Measurements from ENCODE around the gene HMCN2. TPM values are rescaled to one million over a fixed set of nuclear protein-coding genes. Genes with fewer than 3 reads are reported as not detected.
A peak's percentile ranks its signal among the peaks of the same experiment; 100 is the strongest.

Gene HMCN2
- total RNA-seq, 1 donor = under 0.01 TPM

GRCh38 chr9:130239741-130240241 lies 25.8 kb upstream of the HMCN2 start:
- DNase-seq (ENCODE audit: insufficient read length, low spot score, missing footprints) = peak; percentile 86

GRCh38 chr9:130240410-130241197 lies 25.0 kb upstream of the HMCN2 start:
- no peak overlapping the region for H3K27ac ChIP-seq (ENCODE audit: low read depth, low read length)

More at GRCh38 chr9:130239741-130240241, 25.8 kb upstream of the HMCN2 start:
- Histone ChIP-seq H3K4me1 (ENCODE audit: insufficient read depth, low read length) (peaks cover 20% of the 10 kb centered on the region), H3K79me2 (ENCODE audit: insufficient read depth, low read length) (no peaks in the 10 kb centered on the region), H3K27ac (ENCODE audit: low read depth, low read length) (no peak overlapping the region), H4K20me1 (ENCODE audit: insufficient read depth, low read length) (peaks cover 6% of the 10 kb centered on the region), H3K9me3 (ENCODE audit: low read depth, low read length) (no peaks in the 10 kb centered on the region), H2AFZ (ENCODE audit: low read length) (peak overlapping the region; percentile 29), H3K4me2 (ENCODE audit: insufficient read depth, low read length) (peak overlapping the region; percentile 28), H3K36me3 (ENCODE audit: insufficient read depth, low read length) (no peaks in the 10 kb centered on the region), H3K27me3 (ENCODE audit: insufficient read depth, low read length) (no peaks in the 10 kb centered on the region), H3K4me3 (ENCODE audit: insufficient read depth, low read length) (no peak overlapping the region)
- TF ChIP-seq, protein P1, sequence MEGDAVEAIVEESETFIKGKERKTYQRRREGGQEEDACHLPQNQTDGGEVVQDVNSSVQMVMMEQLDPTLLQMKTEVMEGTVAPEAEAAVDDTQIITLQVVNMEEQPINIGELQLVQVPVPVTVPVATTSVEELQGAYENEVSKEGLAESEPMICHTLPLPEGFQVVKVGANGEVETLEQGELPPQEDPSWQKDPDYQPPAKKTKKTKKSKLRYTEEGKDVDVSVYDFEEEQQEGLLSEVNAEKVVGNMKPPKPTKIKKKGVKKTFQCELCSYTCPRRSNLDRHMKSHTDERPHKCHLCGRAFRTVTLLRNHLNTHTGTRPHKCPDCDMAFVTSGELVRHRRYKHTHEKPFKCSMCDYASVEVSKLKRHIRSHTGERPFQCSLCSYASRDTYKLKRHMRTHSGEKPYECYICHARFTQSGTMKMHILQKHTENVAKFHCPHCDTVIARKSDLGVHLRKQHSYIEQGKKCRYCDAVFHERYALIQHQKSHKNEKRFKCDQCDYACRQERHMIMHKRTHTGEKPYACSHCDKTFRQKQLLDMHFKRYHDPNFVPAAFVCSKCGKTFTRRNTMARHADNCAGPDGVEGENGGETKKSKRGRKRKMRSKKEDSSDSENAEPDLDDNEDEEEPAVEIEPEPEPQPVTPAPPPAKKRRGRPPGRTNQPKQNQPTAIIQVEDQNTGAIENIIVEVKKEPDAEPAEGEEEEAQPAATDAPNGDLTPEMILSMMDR (IDR thresholded peaks at IDR 0.05; ENCODE audit: extremely low read depth, low read depth, low read length) = no peak

DNA sequence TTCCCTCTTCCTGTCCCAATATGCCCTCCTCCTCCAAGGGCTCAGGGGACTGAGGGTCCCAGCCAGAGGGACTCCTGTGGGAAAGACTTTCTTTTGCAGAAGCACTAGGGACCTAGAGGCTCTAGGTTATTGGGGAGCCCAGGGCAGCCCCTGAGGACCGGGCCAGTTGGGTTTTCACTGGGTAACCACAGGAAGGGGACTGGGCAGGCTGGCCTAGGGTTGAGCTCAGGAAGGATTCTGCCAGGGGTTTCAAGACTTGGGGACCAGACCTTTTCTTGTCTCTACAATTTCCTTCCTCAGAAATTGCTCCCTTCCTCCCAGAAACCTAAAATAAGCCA lies 24.4 kb upstream of the HMCN2 start:
- TF ChIP-seq, protein P1 (IDR thresholded peaks at IDR 0.05; ENCODE audit: extremely low read depth, low read depth, low read length) = no peak
- Histone ChIP-seq H3K4me3 (ENCODE audit: insufficient read depth, low read length) (no peak overlapping the region), H3K9me3 (ENCODE audit: low read depth, low read length) (no peaks in the 10 kb centered on the region), H3K4me1 (ENCODE audit: insufficient read depth, low read length) (peaks cover 17% of the 10 kb centered on the region), H3K27ac (ENCODE audit: low read depth, low read length) (no peak overlapping the region), H3K27me3 (ENCODE audit: insufficient read depth, low read length) (no peaks in the 10 kb centered on the region), H3K79me2 (ENCODE audit: insufficient read depth, low read length) (no peaks in the 10 kb centered on the region), H3K4me2 (ENCODE audit: insufficient read depth, low read length) (no peak overlapping the region), H4K20me1 (ENCODE audit: insufficient read depth, low read length) (peaks cover 3% of the 10 kb centered on the region), H3K36me3 (ENCODE audit: insufficient read depth, low read length) (no peaks in the 10 kb centered on the region), H2AFZ (ENCODE audit: low read length) (no peak overlapping the region)
- DNase-seq (ENCODE audit: insufficient read length, low spot score, missing footprints) = no peak

More at GRCh38 chr9:130240410-130241197, 25.0 kb upstream of the HMCN2 start:
- Histone ChIP-seq H3K4me1 (ENCODE audit: insufficient read depth, low read length) (peaks cover 20% of the 10 kb centered on the region), H3K79me2 (ENCODE audit: insufficient read depth, low read length) (no peaks in the 10 kb centered on the region), H4K20me1 (ENCODE audit: insufficient read depth, low read length) (peaks cover 3% of the 10 kb centered on the region), H2AFZ (ENCODE audit: low read length) (peak overlapping the region; percentile 23), H3K4me2 (ENCODE audit: insufficient read depth, low read length) (no peak overlapping the region), H3K27me3 (ENCODE audit: insufficient read depth, low read length) (no peaks in the 10 kb centered on the region), H3K9me3 (ENCODE audit: low read depth, low read length) (no peaks in the 10 kb centered on the region), H3K4me3 (ENCODE audit: insufficient read depth, low read length) (no peak overlapping the region), H3K36me3 (ENCODE audit: insufficient read depth, low read length) (no peaks in the 10 kb centered on the region)
- DNase-seq (ENCODE audit: insufficient read length, low spot score, missing footprints) = peak; percentile 92
- TF ChIP-seq, protein P1 (IDR thresholded peaks at IDR 0.05; ENCODE audit: extremely low read depth, low read depth, low read length) = no peak

DNA sequence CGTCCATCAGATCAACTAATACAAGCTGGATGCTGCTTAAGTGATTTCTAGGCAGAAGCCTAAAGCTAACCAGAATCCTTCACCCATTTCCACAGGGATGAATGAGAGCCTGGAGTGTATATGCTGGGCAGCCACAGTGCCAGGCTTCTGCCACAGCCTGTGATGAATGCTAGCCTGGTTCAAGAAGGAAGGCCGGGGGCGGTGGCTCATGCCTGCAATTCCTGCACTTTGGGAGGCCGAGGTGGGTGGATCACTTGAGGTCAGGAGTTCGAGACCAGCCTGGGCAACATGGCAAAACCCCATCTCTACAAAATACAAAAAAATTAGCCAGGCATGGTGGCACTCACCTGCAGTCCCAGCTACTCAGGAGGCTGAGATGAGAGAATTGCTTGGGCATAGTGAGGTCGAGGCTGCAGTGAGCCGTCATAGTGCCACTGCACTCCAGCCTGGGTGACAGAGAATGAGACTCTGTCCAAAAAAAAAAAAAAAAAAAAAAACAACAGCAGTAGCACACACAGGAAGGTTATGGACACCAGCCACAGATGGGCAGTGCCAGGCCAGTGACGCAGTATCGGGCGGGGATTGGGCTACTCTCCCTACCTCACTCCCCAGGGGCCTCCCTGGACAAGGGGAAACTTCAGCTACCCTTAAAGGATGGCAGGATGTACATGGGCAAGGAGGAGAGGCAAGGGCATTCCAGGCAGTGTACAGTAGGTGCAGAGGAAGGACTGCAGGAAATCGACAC lies 23.1 kb upstream of the HMCN2 start:
- no peaks in the 10 kb centered on the region for H3K79me2 ChIP-seq (ENCODE audit: insufficient read depth, low read length)
- H3K9me3 ChIP-seq (ENCODE audit: low read depth, low read length) = no peaks in the 10 kb centered on the region
- peaks cover 3% of the 10 kb centered on the region for H4K20me1 ChIP-seq (ENCODE audit: insufficient read depth, low read length)
- peak overlapping the region; percentile 87 for H3K4me2 ChIP-seq (ENCODE audit: insufficient read depth, low read length)
- H3K27me3 ChIP-seq (ENCODE audit: insufficient read depth, low read length) = no peaks in the 10 kb centered on the region
- H2AFZ ChIP-seq (ENCODE audit: low read length) = peak overlapping the region; percentile 70
- H3K4me3 ChIP-seq (ENCODE audit: insufficient read depth, low read length) = peak overlapping the region; percentile 61
- no peaks in the 10 kb centered on the region for H3K36me3 ChIP-seq (ENCODE audit: insufficient read depth, low read length)
- peaks cover 15% of the 10 kb centered on the region for H3K4me1 ChIP-seq (ENCODE audit: insufficient read depth, low read length)
- no peak for DNase-seq (ENCODE audit: insufficient read length, low spot score, missing footprints)
- no peak overlapping the region for H3K27ac ChIP-seq (ENCODE audit: low read depth, low read length)
- TF ChIP-seq, protein P1 (IDR thresholded peaks at IDR 0.05; ENCODE audit: extremely low read depth, low read depth, low read length) = no peak
